Activated effector memory CD4-positive, alpha-beta T cell treated with Interleukin-2 at 50 U/mL for 16 hours (primary cell): ENCODE measurements around the gene IL23A.
"Not testable (repeated sequence)": the region's sequence is repeated elsewhere in the genome, so short reads cannot be mapped to it uniquely, and the experiment has no call there.

Experiments
- DNase-seq: peaks from one replicate; pipeline ENCODE4 v3.0.0-alpha.2; 2020

Gene IL23A, protein sequence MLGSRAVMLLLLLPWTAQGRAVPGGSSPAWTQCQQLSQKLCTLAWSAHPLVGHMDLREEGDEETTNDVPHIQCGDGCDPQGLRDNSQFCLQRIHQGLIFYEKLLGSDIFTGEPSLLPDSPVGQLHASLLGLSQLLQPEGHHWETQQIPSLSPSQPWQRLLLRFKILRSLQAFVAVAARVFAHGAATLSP

DNA sequence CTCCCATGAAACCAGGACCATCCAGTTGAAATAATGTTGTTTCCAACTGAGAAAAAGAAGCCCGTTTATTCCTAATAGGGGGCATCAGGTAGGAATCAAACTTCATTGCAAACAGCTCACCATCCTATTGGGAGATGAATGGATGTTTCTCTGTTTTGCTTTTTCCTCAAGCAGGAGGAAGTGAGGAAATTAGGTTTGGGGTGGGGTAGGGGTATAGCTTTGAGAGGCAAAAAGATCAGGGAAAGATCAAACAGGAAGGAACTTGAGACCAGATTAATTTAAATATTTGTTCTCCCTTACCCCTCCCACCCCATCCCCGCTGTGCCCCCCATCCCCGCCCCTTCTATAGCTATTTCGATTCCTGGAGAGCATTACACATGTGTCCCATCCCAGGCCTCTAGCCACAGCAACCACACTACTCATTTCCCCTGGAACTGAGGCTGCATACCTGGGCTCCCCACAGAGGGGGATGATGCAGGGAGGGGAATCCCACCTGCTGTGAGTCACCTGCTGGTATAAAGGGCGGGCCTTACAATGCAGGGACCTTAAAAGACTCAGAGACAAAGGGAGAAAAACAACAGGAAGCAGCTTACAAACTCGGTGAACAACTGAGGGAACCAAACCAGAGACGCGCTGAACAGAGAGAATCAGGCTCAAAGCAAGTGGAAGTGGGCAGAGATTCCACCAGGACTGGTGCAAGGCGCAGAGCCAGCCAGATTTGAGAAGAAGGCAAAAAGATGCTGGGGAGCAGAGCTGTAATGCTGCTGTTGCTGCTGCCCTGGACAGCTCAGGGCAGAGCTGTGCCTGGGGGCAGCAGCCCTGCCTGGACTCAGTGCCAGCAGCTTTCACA lies at the start of gene IL23A:
Gene IL23A, plus strand, starts transcription at position 577 of the 850 bp plus-strand sequence. Its CDS starts 161 bp downstream, at position 738.
- peak; percentile 75 for DNase-seq

DNA sequence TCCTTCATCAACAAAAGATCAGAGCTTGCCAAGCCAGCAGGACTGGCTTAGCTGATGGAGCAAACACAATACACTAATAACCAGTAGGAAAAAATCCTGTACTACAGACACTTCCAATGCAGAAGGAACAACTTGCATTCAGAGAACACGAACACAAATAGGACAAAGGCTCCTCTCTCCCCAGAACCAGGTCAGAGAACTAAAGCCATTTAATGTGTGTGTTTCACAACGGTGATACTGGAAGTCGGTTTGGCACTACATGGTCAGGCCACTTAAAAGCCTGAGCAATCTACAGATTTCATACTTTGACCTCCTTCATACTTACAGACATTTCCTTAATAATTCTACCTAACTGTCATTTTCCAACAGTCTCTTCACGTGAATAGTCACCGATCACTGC lies 44.9 kb upstream of the IL23A start:
- no peak for DNase-seq

GRCh38 chr12:56296295-56296694 lies 42.4 kb upstream of the IL23A start:
- no peak for DNase-seq

- DNase-seq: no peak
Measured at GRCh38 chr12:56297400-56297799, 41.3 kb upstream of the IL23A start.

DNA sequence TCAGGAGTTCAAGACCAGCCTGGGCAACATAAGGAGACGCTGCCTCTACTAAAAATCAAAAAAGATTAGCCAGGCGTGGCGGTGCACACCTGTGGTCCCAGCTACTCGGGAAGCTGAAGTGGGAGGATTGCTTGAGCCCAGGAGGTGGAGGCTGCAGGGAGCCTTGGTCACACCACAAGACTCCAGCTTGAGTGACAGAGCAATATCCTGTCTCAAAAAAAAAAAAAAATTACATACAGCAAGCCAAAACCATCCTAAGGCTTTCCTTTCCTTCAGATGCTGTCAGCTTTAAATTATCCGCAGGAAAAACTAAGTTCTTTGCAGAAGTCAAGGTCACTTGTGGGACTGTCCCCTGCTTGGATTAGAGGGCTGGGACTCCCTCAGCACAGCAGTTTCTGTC lies 39.9 kb upstream of the IL23A start:
- DNase-seq: no peak

- DNase-seq: no peak
Measured at GRCh38 chr12:56299308-56299852, 39.3 kb upstream of the IL23A start.

DNA sequence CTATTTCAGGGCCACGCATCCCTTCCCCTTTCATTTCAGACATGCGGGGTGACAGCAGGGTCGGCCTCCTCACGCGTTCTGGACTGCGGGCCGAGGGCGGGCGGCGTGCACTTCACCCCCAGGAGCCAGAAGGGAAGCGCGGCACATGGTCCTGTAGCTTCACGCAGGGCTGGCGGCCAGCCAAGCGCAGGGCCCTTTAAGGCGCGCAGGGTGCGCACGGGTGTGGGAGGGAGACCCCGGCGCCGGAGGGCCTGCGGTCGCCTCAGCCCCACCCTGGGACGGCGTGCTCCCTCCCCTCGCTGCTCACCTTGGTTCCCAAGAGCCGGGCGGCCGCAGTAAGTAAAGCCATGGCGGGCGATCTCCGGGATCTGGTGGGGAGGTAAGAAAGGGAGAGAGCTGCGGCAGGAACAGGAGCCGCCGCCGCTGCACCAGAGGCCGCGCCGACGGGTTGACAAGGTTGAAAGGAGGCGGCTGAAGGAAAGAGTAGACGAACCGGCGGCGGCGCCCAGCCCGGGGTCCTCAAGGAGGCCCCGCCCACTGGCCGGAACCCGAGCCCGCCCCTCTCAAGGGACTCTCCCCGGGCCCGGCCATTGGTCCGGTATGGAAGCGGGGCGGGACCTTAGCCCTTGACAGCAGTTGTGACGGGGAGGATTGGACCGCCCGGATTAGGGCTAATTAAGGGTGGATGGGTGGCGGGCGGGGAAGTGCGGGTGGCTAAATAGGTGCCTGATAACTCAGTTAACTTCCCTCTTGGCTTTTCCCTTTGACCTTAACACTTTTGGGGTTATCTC lies 38.6 kb upstream of the IL23A start, which contains the start of gene CS:
Gene CS, minus strand, starts transcription at position 478 of the 791 bp plus-strand sequence. Its CDS starts 129 bp downstream, at position 349.
- peak; percentile 97 for DNase-seq

GRCh38 chr12:56300644-56301464 lies 37.8 kb upstream of the IL23A start:
- no peak for DNase-seq

DNA sequence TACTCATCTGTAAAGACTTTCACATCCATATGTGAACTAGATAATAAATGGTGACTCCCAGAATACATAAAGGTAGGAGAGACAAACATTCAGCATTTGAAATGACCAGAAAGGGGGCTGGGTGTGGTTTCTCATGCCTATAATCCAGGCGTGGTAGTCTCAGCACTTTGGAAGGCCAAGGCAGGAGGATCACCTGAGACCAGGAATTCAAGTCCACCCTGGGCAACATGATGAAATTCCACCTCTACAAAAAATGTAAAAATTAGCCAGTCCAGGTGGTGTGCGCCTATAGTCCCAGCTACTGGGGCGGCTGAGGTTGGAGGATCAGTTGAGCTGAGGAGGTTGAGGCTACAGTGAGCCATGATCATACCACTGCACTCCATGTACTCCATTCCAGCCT lies 34.4 kb upstream of the IL23A start:
- no peak for DNase-seq

DNA sequence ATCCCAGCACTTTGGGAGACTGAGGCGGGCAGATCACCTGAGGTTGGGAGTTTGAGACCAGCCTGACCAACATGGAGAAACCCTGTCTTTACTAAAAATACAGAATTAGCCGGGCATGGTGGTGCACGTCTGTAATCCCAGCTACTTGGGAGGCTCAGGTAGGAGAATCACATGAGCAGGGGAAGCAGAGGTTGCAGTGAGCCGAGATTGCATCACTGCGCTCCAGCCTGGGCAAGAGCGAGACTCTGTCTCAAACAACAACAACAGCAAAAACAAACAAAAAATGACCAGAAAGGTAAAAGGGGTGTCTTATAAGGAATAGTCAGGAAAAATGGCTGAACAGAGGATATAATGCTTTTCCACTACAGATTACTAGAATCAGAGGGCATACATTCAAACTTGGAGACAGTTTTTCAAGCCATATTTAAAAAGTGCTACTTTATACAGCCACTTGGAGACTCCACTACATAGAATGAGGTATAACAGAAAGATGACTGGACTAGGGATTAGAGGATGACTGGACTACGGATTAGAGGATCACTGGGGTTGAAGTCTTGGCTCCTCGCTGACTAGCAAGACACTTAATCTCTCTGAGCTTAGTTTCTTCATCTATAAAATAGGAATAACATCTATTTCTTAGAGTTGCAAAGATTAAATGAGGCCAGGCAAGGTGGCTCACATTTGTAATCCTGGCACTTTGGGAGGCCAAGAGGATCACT lies 33.7 kb upstream of the IL23A start:
- DNase-seq: no peak

- no peak for DNase-seq
Measured at GRCh38 chr12:56307221-56307965, 31.3 kb upstream of the IL23A start.

- DNase-seq: no peak
Measured at GRCh38 chr12:56308714-56309113, 30.0 kb upstream of the IL23A start.

DNA sequence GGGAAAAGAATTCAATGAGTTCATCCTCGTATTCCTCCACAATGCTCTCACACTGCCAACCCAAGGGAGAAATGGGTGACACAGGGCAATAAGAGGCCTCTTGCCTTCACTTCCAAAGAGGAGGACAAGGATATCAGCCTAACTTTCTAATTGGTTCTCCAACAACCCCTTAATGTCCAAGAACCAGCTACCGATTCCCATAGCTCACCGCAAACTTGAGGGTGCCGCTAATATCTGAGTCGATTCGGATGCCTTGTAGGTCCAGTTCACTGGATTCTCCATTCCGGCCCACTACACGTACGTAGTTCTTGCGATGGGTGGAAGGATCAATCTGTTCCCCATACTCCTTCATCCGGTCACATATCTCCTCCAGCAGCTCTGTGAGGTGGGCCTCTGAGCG lies 27.7 kb upstream of the IL23A start:
- DNase-seq: no peak

- no peak for DNase-seq
Measured at GRCh38 chr12:56315249-56315621, 23.4 kb upstream of the IL23A start.

DNA sequence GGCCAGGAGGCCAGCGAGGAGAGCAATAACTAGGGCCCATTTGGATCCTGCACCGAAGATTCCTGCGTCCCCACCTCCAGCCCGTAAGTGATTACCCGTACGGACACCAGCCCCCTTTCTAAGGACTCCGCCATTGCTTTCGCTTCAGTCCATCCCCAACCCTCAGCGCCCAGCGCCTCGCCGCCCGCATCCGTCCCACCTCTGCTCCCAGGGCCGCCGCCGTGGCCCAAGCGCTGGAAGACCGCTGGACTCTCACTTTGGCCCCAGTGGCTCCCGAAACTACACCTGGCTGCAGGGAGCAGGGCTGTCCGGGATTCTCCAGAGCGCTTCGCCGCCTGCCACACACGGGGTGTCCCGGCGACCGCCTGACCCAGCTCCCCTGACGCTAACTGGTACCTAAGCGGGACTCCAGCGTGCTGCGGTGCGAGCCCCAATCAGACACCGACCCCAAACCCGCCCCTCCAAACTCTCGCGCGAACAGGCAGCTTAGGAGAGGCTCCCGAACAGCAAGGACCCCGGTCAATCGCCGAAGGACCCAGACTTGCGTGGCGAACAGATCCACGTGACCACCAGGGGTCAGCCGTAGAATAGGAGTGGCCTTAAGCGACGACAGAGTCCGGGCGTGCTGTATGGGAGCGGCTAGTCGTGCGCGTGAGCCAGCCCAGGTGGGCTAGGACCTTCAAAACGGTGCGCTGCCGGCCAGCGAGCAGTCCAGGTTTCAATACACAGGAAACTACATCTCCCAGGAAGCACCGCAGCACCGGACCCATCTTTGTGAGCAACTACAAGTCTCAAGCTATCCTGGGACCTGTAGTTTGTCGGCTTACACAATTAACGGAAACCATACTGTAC lies 22.8 kb upstream of the IL23A start, which contains the start of gene CNPY2:
Gene CNPY2, minus strand, starts transcription at position 367 of the 852 bp plus-strand sequence. CDS start 771 bp downstream, outside the sequence.
- DNase-seq: peak; percentile 86

DNA sequence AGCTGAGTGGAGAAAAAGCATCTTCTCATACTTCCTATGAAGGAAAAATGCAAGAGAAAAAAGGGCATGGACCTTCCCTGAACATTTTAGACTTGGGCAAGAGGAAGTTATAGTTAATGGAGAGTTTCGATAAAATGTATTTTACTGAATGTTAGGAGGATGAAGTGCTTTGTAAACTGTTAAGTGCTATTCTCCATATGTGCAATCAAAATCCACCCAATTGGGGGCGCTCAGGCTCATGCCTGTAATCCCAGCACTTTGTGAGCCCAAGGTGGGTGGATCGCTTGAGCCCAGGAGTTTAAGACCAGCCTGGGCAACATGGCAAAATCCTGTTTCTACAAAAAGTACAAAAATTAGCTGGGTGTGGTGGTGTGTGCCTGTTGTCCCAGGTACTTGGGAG lies 21.0 kb upstream of the IL23A start:
- no peak for DNase-seq

DNA sequence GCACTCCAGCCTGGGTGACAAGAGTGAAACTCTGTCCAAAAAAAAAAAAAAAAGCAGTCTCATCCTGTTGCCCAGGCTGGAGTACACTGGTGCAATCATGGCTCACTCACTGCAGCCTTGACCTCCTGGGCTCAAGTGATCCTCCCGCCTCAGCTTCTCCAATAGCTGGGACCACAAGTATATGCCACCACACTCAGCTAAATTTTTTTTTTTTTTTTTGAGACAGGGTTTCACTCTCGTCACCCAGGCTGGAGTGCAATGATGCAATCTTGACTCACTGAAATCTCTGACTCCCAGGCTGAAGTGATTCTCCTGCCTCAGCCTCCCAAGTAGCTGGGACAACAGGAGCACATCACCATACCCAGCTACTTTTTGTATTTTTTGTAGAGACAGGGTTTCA lies 17.7 kb upstream of the IL23A start:
- no peak for DNase-seq

DNA sequence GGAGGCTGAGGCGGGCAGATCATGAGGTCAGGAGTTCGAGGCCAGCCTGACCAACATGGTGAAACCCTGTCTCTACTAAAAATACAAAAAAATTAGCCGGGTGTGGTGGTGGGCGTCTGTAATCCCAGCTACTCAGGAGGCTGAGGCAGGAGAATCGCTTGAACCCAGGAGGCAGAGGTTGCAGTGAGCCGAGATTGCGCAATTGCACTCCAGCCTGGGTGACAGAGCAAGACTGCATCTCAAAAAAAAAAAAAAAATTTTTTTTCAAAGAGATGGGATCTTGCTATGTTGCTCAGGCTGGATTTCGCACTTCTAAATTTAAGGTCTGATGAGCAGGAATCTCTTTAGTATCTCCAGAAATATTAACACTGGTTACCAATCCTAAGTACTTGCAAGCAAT lies 17.1 kb upstream of the IL23A start:
- not testable (repeated sequence) for DNase-seq

DNA sequence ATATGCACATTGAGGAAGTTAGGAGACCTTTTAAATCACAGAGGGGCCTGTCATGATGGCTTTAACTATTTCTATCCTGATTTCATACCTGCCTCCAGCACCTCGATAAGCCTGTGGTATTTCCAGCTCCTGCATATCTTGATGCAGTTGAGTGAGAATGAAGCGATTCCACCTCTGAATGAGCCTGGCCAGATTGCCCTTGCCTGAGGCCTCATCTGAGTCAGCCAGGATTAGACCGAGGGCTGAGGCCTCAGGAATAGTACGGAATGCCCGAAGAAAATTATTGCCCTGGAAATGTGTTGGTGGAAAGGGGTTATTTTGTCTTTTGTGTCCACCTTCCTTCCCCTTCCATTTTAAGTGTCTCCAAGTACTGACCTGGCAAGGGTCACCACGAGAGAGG lies 14.5 kb upstream of the IL23A start:
- DNase-seq: no peak

DNA sequence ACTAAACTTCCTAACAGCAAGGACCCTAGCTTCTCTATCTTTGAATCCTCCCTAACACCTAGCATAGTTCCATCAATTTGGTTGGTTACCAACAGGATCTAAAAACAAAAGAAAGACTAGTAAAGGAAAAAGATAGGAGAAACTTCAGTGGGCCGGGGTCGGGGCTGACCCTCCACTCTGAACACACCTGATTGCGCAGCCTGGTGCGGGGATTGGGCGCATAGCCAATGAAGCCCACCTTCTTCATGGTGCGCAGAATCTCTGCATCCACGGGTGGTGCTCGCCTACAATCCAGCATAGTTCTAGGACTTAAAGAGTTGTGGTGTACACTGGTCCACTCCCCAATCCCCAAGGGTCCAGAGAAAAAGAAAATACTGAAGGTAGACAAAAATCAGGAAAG lies 12.6 kb upstream of the IL23A start:
- no peak for DNase-seq
